SU-DHL-6 (cell line): Measurements from ENCODE around the gene SPSB1.

Experiments used
- H2AFZ ChIP-seq: fragments of 200-600 bp; sonication (generic); 2 replicates; pipeline ENCODE4 v1.6.1; 2014; ENCODE audit warnings: low read depth, mild to moderate bottlenecking, moderate library complexity, mixed read lengths, antibody characterized with exemption, low read length; ENCODE audit not compliant: severe bottlenecking
- H3F3A ChIP-seq: fragments of 200-600 bp; shearing (Covaris generic); 2 replicates; pipeline ENCODE4 v1.6.0; 2016; ENCODE audit warnings: antibody characterized with exemption, mild to moderate bottlenecking; ENCODE audit not compliant: insufficient read depth
- H3K27ac ChIP-seq: fragments of 200-600 bp; sonication (generic); 2 replicates; pipeline ENCODE4 v1.5.1; 2016; ENCODE audit warnings: low read depth, mild to moderate bottlenecking, low read length, moderate library complexity, mixed read lengths
- H3K27me3 ChIP-seq: fragments of 200-600 bp; sonication (generic), shearing (Covaris generic); 2 replicates; pipeline ENCODE4 v1.6.0; 2014; ENCODE audit warnings: mild to moderate bottlenecking, low read length
- H3K36me3 ChIP-seq: fragments of 200-600 bp; sonication (generic); 2 replicates; pipeline ENCODE4 v1.6.1; 2014; ENCODE audit warnings: mild to moderate bottlenecking, low read length, mixed read lengths
- H3K4me2 ChIP-seq: fragments of 300-600, 200-600 bp; shearing (Covaris generic), sonication (generic); 2 replicates; pipeline ENCODE4 v1.6.0; 2014; ENCODE audit warnings: low read length, low read depth, mild to moderate bottlenecking; ENCODE audit not compliant: poor library complexity, severe bottlenecking
- H3K4me3 ChIP-seq: fragments of 200-600 bp; sonication (generic); 2 replicates; pipeline ENCODE4 v1.5.1; 2014; ENCODE audit warnings: antibody characterized with exemption, low read length, mild to moderate bottlenecking, mixed read lengths; ENCODE audit not compliant: insufficient read depth, poor library complexity, severe bottlenecking
- H3K79me2 ChIP-seq: fragments of 200-600 bp; sonication (generic); 2 replicates; pipeline ENCODE4 v1.6.1; 2014; ENCODE audit warnings: mild to moderate bottlenecking, low read length, moderate library complexity; ENCODE audit not compliant: insufficient read depth
- H3K9ac ChIP-seq: fragments of 200-600 bp; sonication (generic); 2 replicates; pipeline ENCODE4 v1.7.0; 2014; ENCODE audit warnings: mild to moderate bottlenecking, low read length
- H3K9me2 ChIP-seq: fragments of 200-600 bp; sonication (generic); replicated peaks from 2 replicates; pipeline ENCODE4 v1.6.1; 2014; ENCODE audit warnings: low read length; ENCODE audit not compliant: insufficient read depth
- H3K9me3 ChIP-seq: fragments of 200-600 bp; sonication (generic); 2 replicates; pipeline ENCODE4 v1.6.1; 2014; ENCODE audit warnings: low read length, mixed read lengths; ENCODE audit not compliant: insufficient read depth
- H4K20me1 ChIP-seq: fragments of 200-600 bp; sonication (generic); 2 replicates; pipeline ENCODE4 v1.6.1; 2014; ENCODE audit warnings: low read depth, mild to moderate bottlenecking, antibody characterized with exemption, low read length, moderate library complexity, mixed read lengths
- EZH2phosphoT487 ChIP-seq: fragments of 200-600 bp; sonication (generic), shearing (Covaris generic); conservative IDR thresholded peaks from 2 replicates; pipeline ENCODE4 v1.6.1; 2018; ENCODE audit warnings: mild to moderate bottlenecking, antibody characterized with exemption, low read length, moderate library complexity, mixed read lengths
- TF ChIP-seq, protein P1 (sequence below): fragments of 200-600 bp; sonication (generic); IDR thresholded peaks from one replicate; pipeline ENCODE4 v1.5.1; 2017; ENCODE audit warnings: antibody characterized with exemption, mild to moderate bottlenecking, low read length, moderate library complexity; ENCODE audit not compliant: insufficient read depth, poor library complexity, severe bottlenecking

The SPSB1 gene

DNA sequence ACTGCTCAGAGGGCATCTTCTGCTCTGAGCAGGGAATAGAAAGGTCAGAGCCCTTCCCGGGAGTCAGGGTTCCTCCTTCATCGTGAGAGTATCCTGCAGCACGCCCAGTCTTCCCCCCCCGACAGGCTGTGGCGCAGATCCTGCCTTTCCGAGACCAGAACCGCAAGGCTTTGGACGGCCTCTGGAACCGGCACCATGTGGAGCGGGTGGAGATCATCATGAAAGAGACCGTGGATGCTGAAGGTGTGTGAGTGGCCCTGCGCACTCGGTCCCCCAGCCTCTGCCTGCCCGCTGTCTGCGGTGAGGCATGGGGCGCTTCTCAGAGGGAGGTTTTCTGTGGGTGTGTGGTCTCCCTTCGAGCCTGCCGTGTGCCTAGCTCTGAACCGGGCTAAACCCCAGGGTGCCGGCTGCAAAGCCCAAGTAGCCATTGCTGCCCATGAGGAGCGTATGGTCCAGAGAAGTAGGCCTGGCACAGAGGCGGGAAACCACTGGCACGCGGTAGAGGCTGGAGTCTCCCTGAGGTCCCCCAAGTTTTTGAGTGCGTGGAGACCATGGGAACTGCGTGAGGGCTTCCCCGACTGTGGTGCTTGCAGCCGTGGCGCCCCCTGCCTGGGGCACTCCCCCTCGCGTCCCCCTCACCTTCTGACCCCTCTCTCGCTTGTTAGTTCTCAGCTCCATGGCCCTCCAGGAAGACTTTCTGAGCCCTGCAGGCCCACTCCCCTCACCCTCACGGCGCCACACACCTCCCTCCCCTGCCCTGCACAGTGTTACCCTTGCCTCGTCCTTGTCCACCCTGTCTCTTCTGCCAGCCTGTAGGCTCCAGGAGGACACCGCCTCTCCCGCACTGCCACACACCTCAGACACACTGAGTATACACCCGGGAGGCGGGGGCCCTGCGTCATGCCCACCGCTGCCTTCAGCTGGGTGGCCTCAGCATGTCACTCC lies 45.6 kb upstream of the SPSB1 start:
- Histone ChIP-seq H3K4me2 (no peak overlapping the region), H3K9ac (no peak overlapping the region), H2AFZ (no peak overlapping the region), H4K20me1 (no peaks in the 10 kb centered on the region), H3K4me3 (no peak overlapping the region), H3K79me2 (no peaks in the 10 kb centered on the region), H3K9me3 (no peaks in the 10 kb centered on the region), H3K36me3 (no peaks in the 10 kb centered on the region), H3K27ac (no peak overlapping the region), H3K27me3 (no peaks in the 10 kb centered on the region), H3K9me2 (no peaks in the 10 kb centered on the region), H3F3A (no peaks in the 10 kb centered on the region)
- TF ChIP-seq, protein P1, sequence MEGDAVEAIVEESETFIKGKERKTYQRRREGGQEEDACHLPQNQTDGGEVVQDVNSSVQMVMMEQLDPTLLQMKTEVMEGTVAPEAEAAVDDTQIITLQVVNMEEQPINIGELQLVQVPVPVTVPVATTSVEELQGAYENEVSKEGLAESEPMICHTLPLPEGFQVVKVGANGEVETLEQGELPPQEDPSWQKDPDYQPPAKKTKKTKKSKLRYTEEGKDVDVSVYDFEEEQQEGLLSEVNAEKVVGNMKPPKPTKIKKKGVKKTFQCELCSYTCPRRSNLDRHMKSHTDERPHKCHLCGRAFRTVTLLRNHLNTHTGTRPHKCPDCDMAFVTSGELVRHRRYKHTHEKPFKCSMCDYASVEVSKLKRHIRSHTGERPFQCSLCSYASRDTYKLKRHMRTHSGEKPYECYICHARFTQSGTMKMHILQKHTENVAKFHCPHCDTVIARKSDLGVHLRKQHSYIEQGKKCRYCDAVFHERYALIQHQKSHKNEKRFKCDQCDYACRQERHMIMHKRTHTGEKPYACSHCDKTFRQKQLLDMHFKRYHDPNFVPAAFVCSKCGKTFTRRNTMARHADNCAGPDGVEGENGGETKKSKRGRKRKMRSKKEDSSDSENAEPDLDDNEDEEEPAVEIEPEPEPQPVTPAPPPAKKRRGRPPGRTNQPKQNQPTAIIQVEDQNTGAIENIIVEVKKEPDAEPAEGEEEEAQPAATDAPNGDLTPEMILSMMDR, result no peak
- TF ChIP-seq EZH2phosphoT487, result no peak

GRCh38 chr1:9247894-9248293 lies 44.8 kb upstream of the SPSB1 start:
- Histone ChIP-seq H3K27me3 (no peaks in the 10 kb centered on the region), H2AFZ (no peak overlapping the region), H3K9me2 (no peaks in the 10 kb centered on the region), H3F3A (no peaks in the 10 kb centered on the region), H3K4me3 (no peak overlapping the region), H3K27ac (no peak overlapping the region), H3K4me2 (no peak overlapping the region), H3K9me3 (no peaks in the 10 kb centered on the region), H3K36me3 (no peaks in the 10 kb centered on the region), H3K79me2 (no peaks in the 10 kb centered on the region), H4K20me1 (no peaks in the 10 kb centered on the region), H3K9ac (no peak overlapping the region)
- TF ChIP-seq, protein P1, result no peak
- TF ChIP-seq EZH2phosphoT487, result no peak

- no peaks in the 10 kb centered on the region for H4K20me1 ChIP-seq
- H3K9me2 ChIP-seq, result no peaks in the 10 kb centered on the region
- no peaks in the 10 kb centered on the region for H3F3A ChIP-seq
- H3K9me3 ChIP-seq, result no peaks in the 10 kb centered on the region
- TF ChIP-seq, protein P1, result no peak
- no peak for TF ChIP-seq EZH2phosphoT487
- H3K27ac ChIP-seq, result no peak overlapping the region
- H3K4me3 ChIP-seq, result no peak overlapping the region
- no peaks in the 10 kb centered on the region for H3K27me3 ChIP-seq
- no peak overlapping the region for H2AFZ ChIP-seq
- H3K4me2 ChIP-seq, result no peak overlapping the region
- H3K9ac ChIP-seq, result no peak overlapping the region
- no peaks in the 10 kb centered on the region for H3K79me2 ChIP-seq
- H3K36me3 ChIP-seq, result no peaks in the 10 kb centered on the region
These were observed 44.1 kb upstream of the SPSB1 start for GRCh38 chr1:9248341-9249262.
